IPS-NIHi7 (cell line): ENCODE results near the gene SYT2.
A peak's percentile ranks its signal among the peaks of the same experiment; 100 is the strongest.
"Not testable (repeated sequence)": the region's sequence is repeated elsewhere in the genome, so short reads cannot be mapped to it uniquely, and the experiment has no call there.

Source experiments
- DNase-seq: peaks from one replicate; pipeline ENCODE4 v3.0.0; 2012; ENCODE audit warnings: mixed read lengths; ENCODE audit errors: extremely low spot score

The SYT2 gene

DNA sequence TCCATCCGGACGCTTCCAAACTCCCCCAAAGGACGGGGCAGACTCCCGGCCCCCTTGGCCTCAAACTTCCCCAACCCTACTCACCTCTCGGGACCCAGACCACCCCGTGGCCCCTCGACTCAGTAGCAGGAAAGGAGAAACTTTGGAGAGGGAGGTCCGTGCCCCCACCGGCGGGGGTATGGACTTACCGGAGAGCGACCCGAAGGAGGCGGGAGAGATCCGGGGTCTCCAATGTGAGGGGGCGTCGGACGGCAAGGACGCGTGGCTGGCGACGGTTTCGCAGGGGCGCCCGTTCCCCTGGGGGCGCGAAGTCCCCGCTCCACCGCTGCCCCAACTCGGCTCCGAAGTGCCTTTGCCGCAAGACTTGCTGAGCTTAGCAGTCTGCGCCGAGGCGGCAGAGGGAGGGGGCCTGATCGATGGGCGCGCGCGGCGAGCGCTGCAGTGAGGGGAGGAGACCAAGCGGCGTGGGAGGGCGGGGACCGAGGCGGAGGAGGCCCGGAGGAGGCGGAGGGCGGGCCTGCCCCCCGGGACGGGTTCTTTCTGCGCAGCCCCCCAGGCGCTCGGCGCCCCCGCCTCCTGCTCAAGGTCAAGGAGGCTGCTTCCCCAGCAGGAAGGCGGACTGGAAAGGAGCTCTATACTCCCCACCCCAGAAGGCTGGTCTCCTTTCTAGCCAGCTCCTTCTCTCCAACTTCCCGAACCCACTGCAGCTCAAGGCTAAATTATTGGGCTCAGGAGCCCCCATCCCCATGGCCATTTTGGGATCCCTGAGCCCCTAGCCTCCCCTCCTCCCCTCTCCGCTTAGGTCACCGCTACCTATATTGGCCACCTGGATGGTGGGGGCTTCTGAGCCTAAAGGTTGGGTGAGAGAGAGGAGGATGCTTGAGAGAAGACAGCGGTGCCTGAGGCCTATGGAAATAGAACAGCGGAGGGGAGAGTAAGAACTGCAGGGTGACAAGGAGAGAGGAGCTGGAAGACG lies at the start of gene SYT2:
TSS of gene SYT2 (minus strand) at position 385 of the 976 bp plus-strand sequence. CDS start 104,682 bp downstream, outside the sequence.
- DNase-seq = peak; percentile 76

DNA sequence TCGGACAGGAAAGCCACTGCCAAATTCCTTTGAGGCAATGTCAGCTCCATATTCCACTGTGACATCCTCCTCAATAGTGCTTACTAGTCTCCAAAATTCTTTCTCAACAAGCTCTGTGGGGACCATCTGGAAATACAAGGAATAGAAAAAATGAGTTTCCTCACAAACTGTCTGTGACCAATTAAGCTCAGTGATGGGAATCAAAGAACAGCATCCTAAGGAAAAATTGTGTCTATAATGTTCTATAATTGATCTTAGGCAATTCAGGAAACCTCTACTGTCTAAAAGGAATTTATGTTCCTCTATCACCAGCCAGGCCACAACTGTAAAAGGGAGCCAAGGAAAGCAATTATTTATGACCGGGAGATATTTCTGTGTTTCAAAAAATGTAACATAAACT lies 46.1 kb upstream of the SYT2 start:
- no peak for DNase-seq

DNA sequence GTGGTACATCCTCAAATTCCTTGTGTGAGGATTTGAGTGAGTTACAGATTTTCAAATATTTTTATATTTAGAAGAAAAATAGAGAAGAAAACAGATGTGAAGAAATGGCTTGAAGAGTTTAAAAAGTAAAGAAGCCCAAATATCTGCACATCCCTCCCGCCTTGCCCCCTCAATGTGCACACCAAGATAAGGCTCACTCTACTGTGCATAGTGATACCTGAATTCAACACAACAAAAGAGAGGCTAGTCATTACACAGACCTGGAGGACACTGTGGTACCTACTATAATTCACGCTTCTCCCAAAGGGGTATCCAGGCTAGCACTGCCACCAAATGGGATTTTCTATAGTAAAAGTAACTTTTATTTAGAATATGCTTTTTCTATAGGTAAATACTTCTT lies 44.0 kb upstream of the SYT2 start:
- no peak for DNase-seq

DNA sequence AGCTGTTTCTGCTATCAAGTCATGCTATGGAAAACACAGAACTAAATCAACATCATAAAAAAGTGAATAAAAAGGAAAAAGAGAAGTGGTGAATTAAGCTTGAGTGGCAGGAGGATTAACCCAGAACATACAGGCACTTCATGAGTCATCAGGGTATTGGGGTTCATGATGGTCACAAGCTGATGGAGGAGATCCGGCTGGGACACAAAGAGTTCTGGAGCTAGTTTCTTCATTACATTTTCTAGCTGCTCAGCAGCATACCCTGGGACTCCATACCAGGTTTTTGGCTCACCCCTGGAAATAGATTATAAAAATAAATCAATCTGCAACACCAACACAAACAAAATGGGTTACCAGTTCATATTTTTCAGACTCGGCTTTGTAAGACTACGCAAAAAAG lies 42.5 kb upstream of the SYT2 start:
- no peak for DNase-seq

DNA sequence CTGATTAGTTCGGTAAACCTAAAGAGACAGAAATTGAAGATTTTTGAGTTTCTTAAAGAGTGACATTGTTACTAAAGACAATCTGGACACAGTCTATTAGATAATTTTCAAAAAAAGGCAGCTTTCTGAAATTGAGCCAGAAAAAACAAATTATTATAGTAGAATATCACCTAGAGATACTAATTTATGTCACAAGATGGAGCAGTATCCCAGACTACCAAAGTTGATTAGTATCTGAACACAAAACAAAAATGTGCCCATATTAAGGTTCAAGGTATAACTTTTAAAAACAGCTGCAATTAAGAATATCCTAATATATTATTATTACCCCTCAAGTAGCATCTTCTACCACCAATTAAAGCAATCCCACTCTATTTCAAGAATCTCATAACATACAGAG lies 40.5 kb upstream of the SYT2 start:
- DNase-seq = no peak

DNA sequence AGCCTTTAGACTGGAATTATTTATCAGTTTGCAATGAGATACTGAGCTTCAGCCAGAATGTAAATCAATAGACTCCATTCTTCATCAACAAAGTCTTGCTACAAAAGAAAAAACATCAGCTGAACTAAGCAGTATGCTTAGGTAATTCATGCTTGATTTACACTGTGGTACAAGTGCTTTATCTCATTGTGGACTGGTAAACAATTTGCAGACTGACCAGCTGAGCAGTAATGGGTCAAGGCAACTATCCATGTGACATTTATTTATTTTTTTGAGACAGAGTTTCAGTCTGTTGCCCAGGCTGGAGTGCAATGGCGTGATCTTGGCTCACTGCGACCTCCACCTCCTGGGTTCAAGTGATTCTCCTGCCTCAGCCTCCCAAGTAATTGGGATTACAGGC lies 39.8 kb upstream of the SYT2 start:
- no peak for DNase-seq

DNA sequence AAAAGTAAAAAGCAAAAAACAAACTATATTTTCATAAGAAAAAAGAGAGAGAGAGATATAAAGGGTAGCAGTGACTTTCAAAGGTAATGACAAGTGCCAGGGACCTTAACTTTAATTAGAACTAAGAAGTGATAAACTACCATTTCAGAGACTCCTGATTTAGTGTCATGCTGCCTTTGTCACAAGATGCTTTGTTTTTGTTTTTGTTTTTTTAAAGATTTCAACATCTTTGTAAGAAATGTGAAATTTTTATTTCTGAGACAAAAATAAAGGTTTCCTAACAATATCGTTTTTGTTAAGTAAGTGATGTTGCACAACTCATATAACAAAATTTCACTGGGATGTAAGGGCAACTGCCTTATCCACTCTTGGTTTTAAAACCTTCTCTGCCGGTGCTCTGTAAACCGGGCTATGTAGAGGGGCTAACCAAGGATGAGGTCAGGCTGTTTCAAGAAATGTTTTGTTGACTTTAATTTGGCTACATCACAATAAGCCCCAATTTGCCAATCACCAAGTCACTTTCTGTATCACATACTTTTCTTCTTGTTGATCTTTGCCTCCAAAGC lies 35.2 kb upstream of the SYT2 start:
- no peak for DNase-seq

DNA sequence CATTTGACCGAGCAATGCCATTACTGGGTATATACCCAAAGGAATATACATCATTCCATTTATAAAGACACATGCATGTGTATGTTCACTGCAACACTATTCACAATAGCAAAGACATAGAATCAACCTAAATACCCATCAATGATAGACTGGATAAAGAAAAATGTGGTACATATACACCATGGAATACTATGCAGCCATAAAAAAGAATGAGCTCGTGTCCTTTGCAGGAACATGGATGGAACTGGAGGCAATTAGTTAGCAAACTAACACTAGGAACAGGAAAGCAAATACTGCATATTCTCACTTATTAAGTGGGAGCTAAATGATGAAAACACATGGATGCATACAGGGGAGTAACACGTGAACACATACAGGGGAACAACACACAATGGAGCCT lies 34.5 kb upstream of the SYT2 start:
- DNase-seq = not testable (repeated sequence)

DNA sequence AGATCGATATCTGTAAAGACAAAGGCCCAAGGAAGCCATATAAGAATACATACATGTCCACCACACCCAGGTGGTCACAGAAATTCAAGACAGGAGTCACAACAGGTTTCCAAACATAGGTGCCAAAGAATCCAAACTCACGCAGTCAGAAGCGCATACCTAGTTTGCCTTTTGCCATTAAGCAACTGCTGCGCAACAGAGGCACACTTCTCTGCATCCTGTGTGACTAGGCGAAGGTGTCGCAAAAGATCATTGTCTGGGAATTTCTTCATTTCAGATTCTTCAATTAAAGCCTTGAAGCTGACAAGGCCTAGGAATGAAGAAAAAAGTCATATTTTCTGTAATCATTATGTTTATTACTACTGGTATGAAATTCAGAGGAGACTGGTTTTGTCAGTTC lies 32.2 kb upstream of the SYT2 start:
- DNase-seq = no peak

DNA sequence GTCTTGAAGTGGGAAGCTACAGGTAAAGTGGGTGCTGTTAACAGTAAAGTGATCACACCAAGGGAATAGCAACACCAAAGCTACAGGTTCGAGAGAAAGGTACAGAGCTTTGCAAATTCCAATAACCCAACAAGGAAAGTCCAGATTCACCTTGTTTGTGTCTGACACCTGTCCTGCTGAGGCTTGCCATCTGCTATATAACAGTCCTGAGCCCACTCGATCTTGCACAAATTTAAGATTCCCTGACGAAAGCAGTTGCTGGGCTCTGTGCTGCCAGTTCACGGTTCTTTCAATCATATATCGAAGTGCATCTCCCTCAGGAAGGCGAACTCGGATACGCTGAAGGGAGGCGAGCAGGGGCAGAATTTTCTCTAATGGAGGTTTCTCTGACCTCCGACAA lies 23.0 kb upstream of the SYT2 start:
- DNase-seq = no peak

DNA sequence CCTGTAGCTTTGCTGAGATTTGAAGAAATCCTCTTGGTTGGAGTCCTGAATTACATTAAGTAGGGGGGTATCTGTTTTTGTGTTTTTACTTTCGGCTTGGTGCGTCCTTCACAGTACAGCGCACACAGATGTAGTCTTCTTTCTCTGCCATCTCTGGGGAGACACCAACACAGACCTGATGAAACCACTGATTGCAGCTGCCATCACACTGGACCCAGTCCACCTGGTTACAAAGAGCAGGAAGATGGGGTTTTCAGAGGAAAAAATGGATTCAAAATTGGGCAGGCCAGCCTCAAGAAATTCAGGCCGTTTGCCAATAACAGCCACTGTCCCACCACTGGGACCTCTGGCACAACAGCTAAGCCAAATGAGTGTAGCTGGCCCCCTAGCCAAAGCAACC lies 18.7 kb upstream of the SYT2 start:
- no peak for DNase-seq

DNA sequence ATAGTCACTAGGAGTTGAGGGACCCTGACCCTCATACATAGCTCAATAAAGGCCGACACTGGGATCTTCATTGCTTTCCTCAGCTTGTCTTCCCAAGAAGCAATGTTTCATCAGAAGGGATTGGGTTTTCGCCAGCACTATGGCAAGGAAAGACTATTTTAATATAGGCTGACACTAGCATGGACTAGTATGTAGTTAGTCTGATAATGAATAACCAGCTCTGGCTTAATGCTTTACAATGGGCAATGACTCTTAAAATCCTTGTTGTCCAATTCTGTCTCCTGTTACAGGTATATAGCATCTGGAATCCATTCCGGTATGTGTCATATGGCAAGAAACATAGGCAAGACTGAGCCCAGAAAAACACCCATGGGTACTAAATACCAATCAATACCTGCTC lies 15.3 kb upstream of the SYT2 start:
- DNase-seq = no peak

DNA sequence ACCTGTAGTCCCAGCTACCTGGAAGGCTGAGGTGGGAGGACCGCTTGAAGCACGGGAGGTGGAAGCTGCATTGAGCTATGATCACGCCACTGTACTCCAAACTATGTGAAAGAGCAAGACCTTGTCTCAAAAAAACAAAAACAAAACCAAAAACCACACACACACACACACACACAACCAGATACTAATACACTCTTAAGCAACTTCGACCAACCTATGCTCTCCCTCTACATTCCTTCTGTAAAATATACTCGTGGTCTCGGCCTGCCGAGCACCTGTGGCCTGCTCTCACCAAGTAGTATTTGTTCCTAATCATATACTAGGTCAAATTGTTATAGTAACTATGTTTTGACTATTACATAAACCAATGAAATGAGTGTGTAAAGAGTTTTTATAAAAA lies 13.5 kb upstream of the SYT2 start:
- DNase-seq = no peak

DNA sequence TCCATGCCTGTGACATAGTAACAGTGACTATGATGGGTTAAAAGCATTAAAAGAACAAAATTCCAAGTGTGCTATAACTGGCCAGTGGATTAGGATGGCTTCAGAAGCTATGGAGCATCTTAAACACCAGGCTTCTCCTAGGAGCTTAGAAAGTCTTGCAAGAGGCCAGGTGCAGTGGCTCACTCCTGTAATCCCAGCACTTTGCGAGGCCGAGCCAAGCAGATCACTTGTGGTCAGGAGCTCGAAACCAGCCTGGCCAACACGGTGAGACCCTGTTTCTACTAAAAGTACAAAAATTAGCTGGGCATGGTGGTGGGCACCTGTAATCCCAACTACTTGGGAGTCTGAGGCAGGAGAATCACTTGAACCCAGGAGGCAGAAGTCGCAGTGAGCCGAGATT lies 12.8 kb upstream of the SYT2 start:
- not testable (repeated sequence) for DNase-seq

DNA sequence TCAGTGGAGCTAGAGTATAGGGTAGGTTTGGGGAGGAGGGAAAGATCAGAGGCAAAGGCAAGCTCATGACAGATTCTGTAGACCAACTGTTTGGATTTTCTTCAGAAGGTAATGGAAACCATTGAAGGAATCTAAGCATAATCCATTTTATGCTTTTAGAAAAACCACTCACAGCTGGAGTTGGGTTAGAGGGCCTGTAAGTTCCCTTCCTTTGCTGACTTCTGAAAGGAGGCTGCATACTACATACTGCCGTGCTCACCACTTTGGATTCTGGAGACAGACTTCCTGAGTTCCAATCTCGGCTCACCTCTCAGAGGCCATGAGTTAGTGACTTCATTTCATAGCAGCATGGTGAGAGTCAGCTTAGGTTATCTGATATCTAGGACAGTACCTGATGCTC lies 6.4 kb upstream of the SYT2 start:
- no peak for DNase-seq

DNA sequence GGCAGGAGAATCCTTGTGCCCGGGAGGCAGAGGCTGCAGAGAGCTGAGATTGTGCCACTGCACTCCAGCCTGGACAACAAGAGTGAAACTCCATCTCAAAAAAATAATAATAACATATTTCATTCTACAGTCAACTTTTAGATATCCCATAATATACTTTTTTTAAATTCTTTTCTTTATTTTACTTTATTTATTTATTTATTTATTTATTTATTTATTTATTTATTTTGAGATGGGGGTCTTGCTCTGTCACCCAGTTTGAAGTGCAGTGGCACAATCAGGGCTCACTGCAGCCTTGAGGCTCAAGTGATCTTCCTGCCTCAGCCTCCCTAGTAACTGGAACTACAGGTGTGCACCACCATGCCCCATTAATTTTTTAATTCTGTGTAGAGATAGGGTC lies 3.9 kb upstream of the SYT2 start:
- not testable (repeated sequence) for DNase-seq

DNA sequence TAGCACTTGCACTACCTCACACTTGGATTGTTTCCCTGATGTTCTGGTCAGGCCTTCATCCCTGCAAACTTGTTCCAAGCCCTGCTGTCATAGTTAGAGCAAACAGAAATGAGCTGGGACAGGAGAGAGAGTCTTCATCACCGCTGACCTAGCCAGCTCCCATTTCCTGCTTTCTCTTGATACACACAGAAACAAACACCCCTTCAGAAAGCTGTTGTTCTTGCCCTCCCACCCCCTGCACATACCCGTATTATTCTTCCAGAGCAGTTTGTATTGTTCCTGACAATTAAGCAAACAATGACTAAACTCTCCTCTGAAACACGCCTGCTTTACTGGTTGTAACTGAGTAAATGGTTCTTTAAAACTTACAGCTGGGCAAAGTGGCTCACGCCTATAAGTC lies 2.9 kb upstream of the SYT2 start:
- no peak for DNase-seq

DNA sequence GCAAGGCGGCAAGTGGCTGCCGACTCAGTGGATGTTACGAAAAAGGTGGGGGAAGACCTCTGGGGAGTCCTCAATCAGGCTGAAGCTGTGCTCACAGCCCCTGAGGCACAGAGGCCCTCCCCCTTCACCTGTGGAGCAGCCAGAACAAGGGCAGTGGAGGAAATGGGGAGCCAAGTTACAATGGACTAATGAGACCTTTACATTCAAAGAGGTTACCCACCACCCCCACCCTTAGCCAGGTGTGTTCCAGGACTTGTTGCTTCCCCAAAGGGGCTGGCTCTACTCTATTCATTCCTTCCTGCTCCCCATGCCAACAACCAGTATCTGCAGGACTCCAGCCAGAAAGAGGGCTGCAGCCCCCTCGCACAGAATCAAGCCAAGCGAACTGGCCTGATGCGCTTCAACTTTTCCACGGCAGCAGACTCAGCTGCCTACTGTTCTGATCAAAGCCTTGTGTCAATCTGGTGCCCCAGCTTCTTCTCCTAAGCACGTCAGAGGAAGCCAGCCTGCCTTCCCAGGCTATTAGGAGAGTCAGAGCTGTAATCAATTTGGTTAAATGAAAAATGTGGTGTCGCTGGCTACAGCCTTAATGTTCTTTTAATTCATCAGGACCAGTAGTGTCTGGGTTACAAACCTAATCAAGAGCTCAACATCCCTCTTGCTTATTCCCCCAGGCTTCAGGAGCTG lies 1.8 kb upstream of the SYT2 start:
- DNase-seq = no peak

DNA sequence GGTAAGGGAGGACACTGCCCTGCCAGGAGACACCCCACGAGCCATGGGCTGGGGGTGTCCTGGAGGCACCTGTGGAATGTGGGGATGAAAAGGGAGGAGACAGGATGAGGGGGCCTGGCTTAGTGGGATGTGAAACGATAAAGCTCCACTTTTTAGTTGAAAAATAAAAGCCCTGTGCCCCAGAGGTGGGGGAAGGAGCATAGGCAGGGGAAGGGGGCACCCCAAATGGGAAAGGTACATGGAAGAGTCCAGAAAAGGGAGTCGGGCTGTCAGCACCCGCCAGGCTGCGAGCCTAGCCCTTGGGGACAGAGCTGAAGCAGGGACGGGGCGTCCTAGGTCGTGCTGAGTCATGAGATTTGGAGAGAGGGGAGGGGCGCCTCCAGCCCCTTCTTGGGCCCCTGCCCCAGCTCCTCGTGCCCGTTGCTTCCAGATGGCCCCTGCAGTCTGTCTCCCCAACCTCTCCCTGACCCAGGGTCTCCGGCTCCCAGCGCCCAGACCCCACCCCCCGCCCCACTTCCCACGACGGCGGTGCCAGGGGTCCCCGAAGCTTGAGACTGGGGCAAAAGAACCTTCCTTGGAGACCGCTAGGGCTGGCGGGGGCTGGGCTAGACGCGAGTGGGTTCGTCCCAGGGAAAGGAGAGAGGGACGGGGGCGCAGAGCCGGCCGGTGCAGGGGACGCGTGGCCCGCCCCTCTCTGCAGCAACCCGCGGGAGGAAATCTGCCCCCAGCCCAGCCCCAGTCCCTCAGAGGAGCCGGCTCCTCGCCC lies 795 bp downstream of the SYT2 start:
- DNase-seq = peak; percentile 70

DNA sequence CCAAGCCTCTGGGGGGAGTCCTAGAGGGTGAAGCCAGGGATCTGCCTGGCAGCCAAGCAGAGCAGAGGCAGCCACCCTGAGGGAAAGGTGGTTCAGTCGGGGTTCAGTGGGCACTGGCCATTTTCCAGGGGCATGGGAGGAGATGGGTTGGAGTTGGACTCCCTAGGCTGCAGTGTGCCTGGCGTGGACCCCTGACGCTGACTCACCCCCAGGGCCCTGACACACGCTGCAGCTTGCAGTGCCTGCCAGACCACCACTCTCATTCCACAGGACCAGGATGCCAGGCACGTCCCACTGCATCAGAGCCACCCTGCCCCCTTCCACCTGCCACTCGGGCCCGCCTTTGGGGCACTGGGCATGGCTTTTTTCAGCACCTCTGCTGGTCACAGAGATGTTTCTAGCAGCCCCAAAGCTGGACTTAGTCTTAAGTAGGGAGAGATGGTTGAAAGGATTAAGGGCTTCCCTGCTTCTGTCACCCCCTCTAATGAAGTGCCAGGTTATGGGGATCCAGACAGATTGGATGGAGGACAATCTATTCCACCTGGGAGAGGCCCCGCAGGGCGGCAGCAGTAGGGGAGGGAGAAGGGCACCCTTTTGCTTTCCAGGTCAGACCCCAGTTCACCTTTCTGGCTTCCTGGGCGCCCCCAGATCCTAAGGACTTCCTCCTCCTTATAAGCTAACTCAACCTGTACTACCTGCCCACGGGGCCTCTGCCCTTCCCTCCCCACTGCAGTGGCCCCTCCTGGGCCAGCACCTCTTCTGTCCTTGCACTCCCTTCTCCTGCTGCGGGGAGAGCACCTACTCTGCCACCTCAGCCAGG lies 1.6 kb downstream of the SYT2 start:
- no peak for DNase-seq

DNA sequence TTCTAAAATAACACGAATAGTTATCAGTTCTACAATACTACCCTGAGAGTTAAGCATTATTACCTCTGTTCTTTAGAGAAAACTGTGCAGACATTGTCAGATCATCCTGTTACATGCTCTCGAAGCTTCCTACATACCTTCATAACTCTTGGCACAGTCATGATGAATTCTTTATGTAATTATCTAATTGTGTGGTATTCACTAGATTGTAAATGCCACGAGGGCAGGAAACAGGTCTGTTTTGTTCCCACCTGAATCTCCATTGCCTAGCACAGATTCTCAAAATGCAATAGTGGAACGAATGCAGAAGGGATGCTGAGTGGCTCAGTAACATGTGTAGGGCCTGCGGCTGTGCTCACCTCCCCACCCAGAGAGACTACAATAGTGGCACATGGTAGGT lies 3.4 kb downstream of the SYT2 start:
- DNase-seq = no peak
